ENCODE results near the gene STEAP4. TPM values are rescaled to one million over a fixed set of nuclear protein-coding genes. Genes with fewer than 3 reads are reported as not detected.
"Not testable (repeated sequence)": the region's sequence is repeated elsewhere in the genome, so short reads cannot be mapped to it uniquely, and the experiment has no call there.

The STEAP4 gene
- total and polyA plus RNA-seq, 2 donors (not counting 1 experiment from before 2014, with no cell fraction given): 0.94 to 0.99 TPM

GRCh38 chr7:88279323-88279722, 27.4 kb downstream of the STEAP4 start:
- Histone ChIP-seq H3K4me3 (replicated peaks in 1 of 4; ENCODE audit: control extremely low read depth in 1 of 4, insufficient read depth in 1 of 4, low read depth in 3 of 4, low read length in 4 of 4) (no peak overlapping the region), H3K36me3 (ENCODE audit: control insufficient read depth, insufficient read depth, low read length) (no peaks in the 10 kb centered on the region), H2AFZ (ENCODE audit: low read length) (no peak overlapping the region), H3K4me2 (ENCODE audit: extremely low read depth, insufficient read depth, low read length) (no peak overlapping the region), H3K4me1 (ENCODE audit: control insufficient read depth, extremely low read depth, insufficient read depth, low read length) (no peaks in the 10 kb centered on the region), H3K9ac (ENCODE audit: insufficient read depth, low read length) (no peak overlapping the region), H3K79me2 (ENCODE audit: control insufficient read depth, insufficient read depth, low read length) (no peaks in the 10 kb centered on the region), H4K20me1 (ENCODE audit: control insufficient read depth, extremely low read depth, insufficient read depth, low read length) (no peaks in the 10 kb centered on the region), H3K9me3 (ENCODE audit: control insufficient read depth, insufficient read depth, low read depth, low read length) (no peaks in the 10 kb centered on the region), H3K27me3 (ENCODE audit: control insufficient read depth, insufficient read depth, low read length) (no peaks in the 10 kb centered on the region), H3K27ac (ENCODE audit: insufficient read depth, low read length) (no peak overlapping the region)
- DNase-seq (ENCODE audit: low read depth in 2 of 2): no peak
- TF ChIP-seq EZH2 (IDR thresholded peaks at IDR 0.05; ENCODE audit: low read length, missing control alignments) (no peak), CTCF (conservative IDR thresholded peaks at IDR 0.05 in 1 of 2, IDR thresholded peaks at IDR 0.05 in 1 of 2; ENCODE audit: low read depth in 1 of 2, low read length in 2 of 2) (no peak)

- Histone ChIP-seq H4K20me1 (ENCODE audit: control insufficient read depth, extremely low read depth, insufficient read depth, low read length) (no peaks in the 10 kb centered on the region), H3K4me2 (ENCODE audit: extremely low read depth, insufficient read depth, low read length) (no peak overlapping the region), H3K36me3 (ENCODE audit: control insufficient read depth, insufficient read depth, low read length) (no peaks in the 10 kb centered on the region), H3K27me3 (ENCODE audit: control insufficient read depth, insufficient read depth, low read length) (no peaks in the 10 kb centered on the region), H2AFZ (ENCODE audit: low read length) (no peak overlapping the region), H3K27ac (ENCODE audit: insufficient read depth, low read length) (no peak overlapping the region), H3K4me3 (replicated peaks in 1 of 4; ENCODE audit: control extremely low read depth in 1 of 4, insufficient read depth in 1 of 4, low read depth in 3 of 4, low read length in 4 of 4) (no peak overlapping the region), H3K79me2 (ENCODE audit: control insufficient read depth, insufficient read depth, low read length) (no peaks in the 10 kb centered on the region), H3K9me3 (ENCODE audit: control insufficient read depth, insufficient read depth, low read depth, low read length) (no peaks in the 10 kb centered on the region), H3K4me1 (ENCODE audit: control insufficient read depth, extremely low read depth, insufficient read depth, low read length) (no peaks in the 10 kb centered on the region), H3K9ac (ENCODE audit: insufficient read depth, low read length) (no peak overlapping the region)
- no peak for TF ChIP-seq CTCF (conservative IDR thresholded peaks at IDR 0.05 in 1 of 2, IDR thresholded peaks at IDR 0.05 in 1 of 2; ENCODE audit: low read depth in 1 of 2, low read length in 2 of 2)
- no peak for TF ChIP-seq EZH2 (IDR thresholded peaks at IDR 0.05; ENCODE audit: low read length, missing control alignments)
- peak; percentile 1 to 27 for DNase-seq (ENCODE audit: low read depth in 2 of 2)
Measured at GRCh38 chr7:88278881-88279280, 27.8 kb downstream of the STEAP4 start.

DNA sequence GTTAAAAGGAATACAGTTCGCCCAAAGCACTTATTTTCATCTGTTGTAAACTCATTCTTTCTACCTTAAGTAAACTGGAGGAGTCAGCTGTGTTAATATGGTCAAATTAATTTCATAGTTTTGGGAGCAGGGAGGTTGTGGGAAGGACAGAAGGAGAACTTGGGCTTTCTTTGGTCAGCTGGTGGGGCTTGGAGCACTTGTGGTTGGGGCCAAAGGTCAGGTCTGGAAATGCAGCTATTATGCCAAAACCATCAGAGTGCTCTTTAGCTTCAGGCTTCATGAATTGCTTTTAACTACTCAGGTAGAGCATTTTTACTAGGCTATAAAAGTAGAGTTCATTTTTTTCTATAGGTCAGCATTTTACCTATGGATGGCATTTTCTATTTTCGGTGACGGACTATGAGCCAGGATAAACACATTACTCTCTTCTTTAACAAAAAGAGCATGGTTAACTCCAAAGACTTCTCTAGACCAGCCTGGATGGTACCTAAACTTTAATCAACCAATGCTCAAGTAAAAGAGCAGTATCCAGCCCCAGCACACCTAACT, 30.0 kb downstream of the STEAP4 start:
- no peak overlapping the region for H3K4me3 ChIP-seq (replicated peaks in 1 of 4; ENCODE audit: control extremely low read depth in 1 of 4, insufficient read depth in 1 of 4, low read depth in 3 of 4, low read length in 4 of 4)
- H2AFZ ChIP-seq (ENCODE audit: low read length): no peak overlapping the region
- no peaks in the 10 kb centered on the region for H4K20me1 ChIP-seq (ENCODE audit: control insufficient read depth, extremely low read depth, insufficient read depth, low read length)
- H3K9ac ChIP-seq (ENCODE audit: insufficient read depth, low read length): no peak overlapping the region
- H3K4me1 ChIP-seq (ENCODE audit: control insufficient read depth, extremely low read depth, insufficient read depth, low read length): no peaks in the 10 kb centered on the region
- DNase-seq (ENCODE audit: low read depth in 2 of 2): no peak
- no peaks in the 10 kb centered on the region for H3K27me3 ChIP-seq (ENCODE audit: control insufficient read depth, insufficient read depth, low read length)
- no peaks in the 10 kb centered on the region for H3K9me3 ChIP-seq (ENCODE audit: control insufficient read depth, insufficient read depth, low read depth, low read length)
- H3K79me2 ChIP-seq (ENCODE audit: control insufficient read depth, insufficient read depth, low read length): no peaks in the 10 kb centered on the region
- H3K36me3 ChIP-seq (ENCODE audit: control insufficient read depth, insufficient read depth, low read length): no peaks in the 10 kb centered on the region
- no peak overlapping the region for H3K4me2 ChIP-seq (ENCODE audit: extremely low read depth, insufficient read depth, low read length)
- TF ChIP-seq EZH2 (IDR thresholded peaks at IDR 0.05; ENCODE audit: low read length, missing control alignments) (no peak), CTCF (conservative IDR thresholded peaks at IDR 0.05 in 1 of 2, IDR thresholded peaks at IDR 0.05 in 1 of 2; ENCODE audit: low read depth in 1 of 2, low read length in 2 of 2) (no peak)
- H3K27ac ChIP-seq (ENCODE audit: insufficient read depth, low read length): no peak overlapping the region

GRCh38 chr7:88274856-88275255, 31.8 kb downstream of the STEAP4 start:
- not testable (repeated sequence) for H4K20me1 ChIP-seq (ENCODE audit: control insufficient read depth, extremely low read depth, insufficient read depth, low read length); H2AFZ ChIP-seq (ENCODE audit: low read length); H3K4me3 ChIP-seq (replicated peaks in 1 of 4; ENCODE audit: control extremely low read depth in 1 of 4, insufficient read depth in 1 of 4, low read depth in 3 of 4, low read length in 4 of 4); DNase-seq (ENCODE audit: low read depth in 2 of 2); H3K9me3 ChIP-seq (ENCODE audit: control insufficient read depth, insufficient read depth, low read depth, low read length); H3K79me2 ChIP-seq (ENCODE audit: control insufficient read depth, insufficient read depth, low read length); H3K4me1 ChIP-seq (ENCODE audit: control insufficient read depth, extremely low read depth, insufficient read depth, low read length); H3K36me3 ChIP-seq (ENCODE audit: control insufficient read depth, insufficient read depth, low read length); H3K27ac ChIP-seq (ENCODE audit: insufficient read depth, low read length); H3K4me2 ChIP-seq (ENCODE audit: extremely low read depth, insufficient read depth, low read length); H3K9ac ChIP-seq (ENCODE audit: insufficient read depth, low read length); H3K27me3 ChIP-seq (ENCODE audit: control insufficient read depth, insufficient read depth, low read length)

Data from fibroblast of lung (primary cell).